H1 (cell line): ENCODE data around the gene WDR45B. TPM values are rescaled to one million over a fixed set of nuclear protein-coding genes. Genes with fewer than 3 reads are reported as not detected.

Experiments
- JUN ChIP-seq: IDR thresholded peaks from 2 replicates; pipeline ENCODE4 v1.6.1; 2011; ENCODE audit warnings: low read depth, mild to moderate bottlenecking, improper control_type of control experiment, low read length
- RAD21 ChIP-seq, 2 experiments: IDR thresholded peaks in 1 of 2; conservative IDR thresholded peaks in 1 of 2; 2 replicates each; pipeline ENCODE4 v1.6.1; 2011; ENCODE audit warnings: low read depth in 2 of 2, low read length in 2 of 2, improper control_type of control experiment in 1 of 2, inconsistent platforms in 1 of 2, mild to moderate bottlenecking in 1 of 2, moderate library complexity in 1 of 2
- polyA plus RNA-seq, 7 experiments: library from polyadenylated mRNA; depleted of rRNA in 3 of 7; stranded (reverse) in 5 of 7; unstranded in 2 of 7; fragments of >200 nt in 5 of 7; fragments of 200-250 nt in 2 of 7; gene quantifications; 1 replicate in 5 of 7; 2 replicates in 1 of 7; 4 replicates in 1 of 7; pipeline versions ENCODE4 v1.2.1 to v1.2.3, GENCODE V29; 2011 to 2013; ENCODE audit warnings: missing spikeins in 2 of 7, mixed read lengths in 2 of 7
- total RNA-seq: library from RNA; stranded (reverse); fragmentation: NEBNext Ultra II Directional; extraction: Animal tissue kit (Norgen Biotek cat#: 25700); gene quantifications from 2 replicates; pipeline ENCODE4 v1.2.1, GENCODE V29; 2021
- TF ChIP-seq, protein P1 (sequence below): fragments of 300-600 bp; sonication (generic); IDR thresholded peaks from 2 replicates; pipeline ENCODE4 v1.7.1; 2012; ENCODE audit warnings: low read length, moderate library complexity, mild to moderate bottlenecking, inconsistent platforms; ENCODE audit not compliant: insufficient replicate concordance

The WDR45B gene
- total and polyA plus RNA-seq, 2 of the 8 experiments (the other 6 are each of a cell fraction or from before 2014, with no cell fraction given) = 82.0 to 100 TPM

DNA sequence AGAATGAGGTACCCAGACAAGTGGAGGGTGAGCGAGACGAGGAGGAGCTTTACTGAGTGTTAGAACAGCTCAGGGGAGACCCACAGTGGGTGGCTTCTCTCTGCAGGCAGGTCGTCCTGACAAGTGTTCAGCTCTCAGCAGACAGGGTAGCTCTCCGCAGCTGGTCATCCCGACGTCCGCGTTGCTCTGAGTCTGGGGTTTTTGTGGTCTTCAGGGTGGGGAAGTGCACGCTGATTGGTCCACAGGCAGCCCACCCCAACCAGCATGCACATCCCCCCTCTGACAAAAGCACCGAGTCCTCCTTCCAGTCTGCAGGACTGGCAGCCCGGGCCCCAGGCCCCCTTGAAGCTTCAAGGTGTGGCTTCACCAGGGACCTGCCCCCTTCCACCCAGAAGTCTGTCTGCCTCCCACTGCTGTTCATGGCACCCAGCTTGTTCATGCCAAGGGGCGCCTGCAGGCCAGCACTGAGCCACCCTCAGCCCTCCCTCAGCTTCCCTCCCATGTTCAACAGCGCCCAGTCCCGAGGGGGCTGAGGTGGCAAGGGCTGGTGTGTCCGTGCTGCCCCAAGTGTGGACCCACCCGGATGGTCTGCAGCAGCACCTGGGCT is 19.9 kb upstream of the WDR45B start (continued):
- TF ChIP-seq, protein P1, sequence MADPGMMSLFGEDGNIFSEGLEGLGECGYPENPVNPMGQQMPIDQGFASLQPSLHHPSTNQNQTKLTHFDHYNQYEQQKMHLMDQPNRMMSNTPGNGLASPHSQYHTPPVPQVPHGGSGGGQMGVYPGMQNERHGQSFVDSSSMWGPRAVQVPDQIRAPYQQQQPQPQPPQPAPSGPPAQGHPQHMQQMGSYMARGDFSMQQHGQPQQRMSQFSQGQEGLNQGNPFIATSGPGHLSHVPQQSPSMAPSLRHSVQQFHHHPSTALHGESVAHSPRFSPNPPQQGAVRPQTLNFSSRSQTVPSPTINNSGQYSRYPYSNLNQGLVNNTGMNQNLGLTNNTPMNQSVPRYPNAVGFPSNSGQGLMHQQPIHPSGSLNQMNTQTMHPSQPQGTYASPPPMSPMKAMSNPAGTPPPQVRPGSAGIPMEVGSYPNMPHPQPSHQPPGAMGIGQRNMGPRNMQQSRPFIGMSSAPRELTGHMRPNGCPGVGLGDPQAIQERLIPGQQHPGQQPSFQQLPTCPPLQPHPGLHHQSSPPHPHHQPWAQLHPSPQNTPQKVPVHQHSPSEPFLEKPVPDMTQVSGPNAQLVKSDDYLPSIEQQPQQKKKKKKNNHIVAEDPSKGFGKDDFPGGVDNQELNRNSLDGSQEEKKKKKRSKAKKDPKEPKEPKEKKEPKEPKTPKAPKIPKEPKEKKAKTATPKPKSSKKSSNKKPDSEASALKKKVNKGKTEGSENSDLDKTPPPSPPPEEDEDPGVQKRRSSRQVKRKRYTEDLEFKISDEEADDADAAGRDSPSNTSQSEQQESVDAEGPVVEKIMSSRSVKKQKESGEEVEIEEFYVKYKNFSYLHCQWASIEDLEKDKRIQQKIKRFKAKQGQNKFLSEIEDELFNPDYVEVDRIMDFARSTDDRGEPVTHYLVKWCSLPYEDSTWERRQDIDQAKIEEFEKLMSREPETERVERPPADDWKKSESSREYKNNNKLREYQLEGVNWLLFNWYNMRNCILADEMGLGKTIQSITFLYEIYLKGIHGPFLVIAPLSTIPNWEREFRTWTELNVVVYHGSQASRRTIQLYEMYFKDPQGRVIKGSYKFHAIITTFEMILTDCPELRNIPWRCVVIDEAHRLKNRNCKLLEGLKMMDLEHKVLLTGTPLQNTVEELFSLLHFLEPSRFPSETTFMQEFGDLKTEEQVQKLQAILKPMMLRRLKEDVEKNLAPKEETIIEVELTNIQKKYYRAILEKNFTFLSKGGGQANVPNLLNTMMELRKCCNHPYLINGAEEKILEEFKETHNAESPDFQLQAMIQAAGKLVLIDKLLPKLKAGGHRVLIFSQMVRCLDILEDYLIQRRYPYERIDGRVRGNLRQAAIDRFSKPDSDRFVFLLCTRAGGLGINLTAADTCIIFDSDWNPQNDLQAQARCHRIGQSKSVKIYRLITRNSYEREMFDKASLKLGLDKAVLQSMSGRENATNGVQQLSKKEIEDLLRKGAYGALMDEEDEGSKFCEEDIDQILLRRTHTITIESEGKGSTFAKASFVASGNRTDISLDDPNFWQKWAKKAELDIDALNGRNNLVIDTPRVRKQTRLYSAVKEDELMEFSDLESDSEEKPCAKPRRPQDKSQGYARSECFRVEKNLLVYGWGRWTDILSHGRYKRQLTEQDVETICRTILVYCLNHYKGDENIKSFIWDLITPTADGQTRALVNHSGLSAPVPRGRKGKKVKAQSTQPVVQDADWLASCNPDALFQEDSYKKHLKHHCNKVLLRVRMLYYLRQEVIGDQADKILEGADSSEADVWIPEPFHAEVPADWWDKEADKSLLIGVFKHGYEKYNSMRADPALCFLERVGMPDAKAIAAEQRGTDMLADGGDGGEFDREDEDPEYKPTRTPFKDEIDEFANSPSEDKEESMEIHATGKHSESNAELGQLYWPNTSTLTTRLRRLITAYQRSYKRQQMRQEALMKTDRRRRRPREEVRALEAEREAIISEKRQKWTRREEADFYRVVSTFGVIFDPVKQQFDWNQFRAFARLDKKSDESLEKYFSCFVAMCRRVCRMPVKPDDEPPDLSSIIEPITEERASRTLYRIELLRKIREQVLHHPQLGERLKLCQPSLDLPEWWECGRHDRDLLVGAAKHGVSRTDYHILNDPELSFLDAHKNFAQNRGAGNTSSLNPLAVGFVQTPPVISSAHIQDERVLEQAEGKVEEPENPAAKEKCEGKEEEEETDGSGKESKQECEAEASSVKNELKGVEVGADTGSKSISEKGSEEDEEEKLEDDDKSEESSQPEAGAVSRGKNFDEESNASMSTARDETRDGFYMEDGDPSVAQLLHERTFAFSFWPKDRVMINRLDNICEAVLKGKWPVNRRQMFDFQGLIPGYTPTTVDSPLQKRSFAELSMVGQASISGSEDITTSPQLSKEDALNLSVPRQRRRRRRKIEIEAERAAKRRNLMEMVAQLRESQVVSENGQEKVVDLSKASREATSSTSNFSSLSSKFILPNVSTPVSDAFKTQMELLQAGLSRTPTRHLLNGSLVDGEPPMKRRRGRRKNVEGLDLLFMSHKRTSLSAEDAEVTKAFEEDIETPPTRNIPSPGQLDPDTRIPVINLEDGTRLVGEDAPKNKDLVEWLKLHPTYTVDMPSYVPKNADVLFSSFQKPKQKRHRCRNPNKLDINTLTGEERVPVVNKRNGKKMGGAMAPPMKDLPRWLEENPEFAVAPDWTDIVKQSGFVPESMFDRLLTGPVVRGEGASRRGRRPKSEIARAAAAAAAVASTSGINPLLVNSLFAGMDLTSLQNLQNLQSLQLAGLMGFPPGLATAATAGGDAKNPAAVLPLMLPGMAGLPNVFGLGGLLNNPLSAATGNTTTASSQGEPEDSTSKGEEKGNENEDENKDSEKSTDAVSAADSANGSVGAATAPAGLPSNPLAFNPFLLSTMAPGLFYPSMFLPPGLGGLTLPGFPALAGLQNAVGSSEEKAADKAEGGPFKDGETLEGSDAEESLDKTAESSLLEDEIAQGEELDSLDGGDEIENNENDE = no peak
- TF ChIP-seq RAD21 (IDR thresholded peaks at IDR 0.05 in 1 of 2, conservative IDR thresholded peaks at IDR 0.05 in 1 of 2; ENCODE audit: low read depth in 2 of 2, low read length in 2 of 2) (no peak), JUN (no peak)
